HG03342 (cell line): ENCODE data around the gene PRKD2.
"Not testable (repeated sequence)": the region's sequence is repeated elsewhere in the genome, so short reads cannot be mapped to it uniquely, and the experiment has no call there.

Experiments
- ATAC-seq: cut with Tn5 transposase; IDR thresholded peaks from one replicate; pipeline ENCODE4 v1.9.1; 2021; ENCODE audit warnings: mild to moderate bottlenecking, moderate library complexity; ENCODE audit not compliant: unreplicated experiment

The PRKD2 gene

GRCh38 chr19:46712768-46713338 is 4.1 kb downstream of the PRKD2 start:
- not testable (repeated sequence) for ATAC-seq

GRCh38 chr19:46710687-46711086 is 6.2 kb downstream of the PRKD2 start:
- no peak for ATAC-seq

GRCh38 chr19:46704379-46705076 is 12.4 kb downstream of the PRKD2 start:
- no peak for ATAC-seq

GRCh38 chr19:46700704-46701103 is 16.2 kb downstream of the PRKD2 start:
- no peak for ATAC-seq

GRCh38 chr19:46698395-46699321 is 18.3 kb downstream of the PRKD2 start:
- no peak for ATAC-seq

- no peak for ATAC-seq
Observed at GRCh38 chr19:46697204-46697960, 19.5 kb downstream of the PRKD2 start.

GRCh38 chr19:46696866-46697203 is 20.1 kb downstream of the PRKD2 start:
- no peak for ATAC-seq

- ATAC-seq, result no peak
Observed at GRCh38 chr19:46696052-46696451, 20.9 kb downstream of the PRKD2 start.

- no peak for ATAC-seq
Observed at GRCh38 chr19:46693760-46694159, 23.2 kb downstream of the PRKD2 start.

- ATAC-seq, result no peak
Observed at GRCh38 chr19:46692918-46693722, 23.8 kb downstream of the PRKD2 start.

GRCh38 chr19:46691948-46692347 is 25.0 kb downstream of the PRKD2 start:
- no peak for ATAC-seq

GRCh38 chr19:46691104-46691503 is 25.8 kb downstream of the PRKD2 start:
- ATAC-seq, result no peak

- no peak for ATAC-seq
Observed at GRCh38 chr19:46689358-46689757, 27.6 kb downstream of the PRKD2 start.

GRCh38 chr19:46687438-46688145 is 29.3 kb downstream of the PRKD2 start:
- no peak for ATAC-seq

GRCh38 chr19:46685189-46685588 is 31.7 kb downstream of the PRKD2 start:
- no peak for ATAC-seq

GRCh38 chr19:46678110-46678732 is 38.7 kb downstream of the PRKD2 start:
- no peak for ATAC-seq

- no peak for ATAC-seq
Observed at GRCh38 chr19:46674416-46675178, 42.3 kb downstream of the PRKD2 start.

- no peak for ATAC-seq
Observed at GRCh38 chr19:46670813-46671212, 46.1 kb downstream of the PRKD2 start.
